DND-41 (cell line): ENCODE measurements around the gene NME1.
"Not testable (repeated sequence)": the region's sequence is repeated elsewhere in the genome, so short reads cannot be mapped to it uniquely, and the experiment has no call there.

ENCODE experiments used
- ATAC-seq: fragments of 200-7000 bp; cut with Tn5 transposase; 3 replicates; pipeline ENCODE4 v1.9.1; 2021; ENCODE audit warnings: low read depth; ENCODE audit not compliant: insufficient read depth
- DNase-seq: peaks from one replicate; pipeline ENCODE4 v3.0.0-alpha.2; 2020
- H2AFZ ChIP-seq: 2 replicates; pipeline ENCODE4 v1.6.0; 2012; ENCODE audit warnings: low read depth, low read length
- H3K27ac ChIP-seq: 2 replicates; pipeline ENCODE4 v1.5.1; 2012; ENCODE audit warnings: low read length, inconsistent platforms
- H3K27me3 ChIP-seq: fragments of 200-600 bp; sonication (generic); 2 replicates; pipeline ENCODE4 v1.6.0; 2012; ENCODE audit warnings: low read length, mild to moderate bottlenecking, inconsistent platforms; ENCODE audit not compliant: insufficient read depth, poor library complexity
- H3K36me3 ChIP-seq: 2 replicates; pipeline ENCODE4 v1.5.1; 2012; ENCODE audit warnings: low read length, inconsistent platforms; ENCODE audit not compliant: insufficient read depth
- H3K4me1 ChIP-seq: 2 replicates; pipeline ENCODE4 v1.5.1; 2012; ENCODE audit warnings: mild to moderate bottlenecking, low read length; ENCODE audit not compliant: insufficient read depth
- H3K4me2 ChIP-seq: 2 replicates; pipeline ENCODE4 v1.6.0; 2012; ENCODE audit warnings: mild to moderate bottlenecking, moderate library complexity, low read length, inconsistent platforms; ENCODE audit not compliant: insufficient read depth
- H3K4me3 ChIP-seq, 2 experiments: fragments of 200-600 bp in 1 of 2; shearing (Covaris generic) in 1 of 2; 2 replicates each; pipeline ENCODE4 v1.5.1; 2012 to 2016; ENCODE audit warnings: inconsistent platforms in 2 of 2, low read length in 2 of 2, mild to moderate bottlenecking in 2 of 2, low read depth in 1 of 2, moderate library complexity in 1 of 2
- H3K79me2 ChIP-seq: 2 replicates; pipeline ENCODE4 v1.6.0; 2012; ENCODE audit warnings: low read length, inconsistent platforms; ENCODE audit not compliant: insufficient read depth
- H3K9ac ChIP-seq: 2 replicates; pipeline ENCODE4 v1.6.0; 2012; ENCODE audit warnings: low read depth, mild to moderate bottlenecking, inconsistent platforms, low read length, moderate library complexity
- H3K9me3 ChIP-seq: 2 replicates; pipeline ENCODE4 v1.5.1; 2012; ENCODE audit warnings: low read length, moderate library complexity, mild to moderate bottlenecking, inconsistent platforms; ENCODE audit not compliant: insufficient read depth, severe bottlenecking
- H4K20me1 ChIP-seq: 2 replicates; pipeline ENCODE4 v1.6.0; 2012; ENCODE audit warnings: low read length; ENCODE audit not compliant: insufficient read depth
- EZH2 ChIP-seq: IDR thresholded peaks from 3 replicates; pipeline ENCODE4 v1.6.1; 2012; ENCODE audit warnings: borderline replicate concordance, low read depth, mild to moderate bottlenecking, moderate library complexity, low read length, inconsistent platforms; ENCODE audit not compliant: severe bottlenecking
- TF ChIP-seq, protein P1 (sequence below): IDR thresholded peaks from 2 replicates; pipeline ENCODE4 v1.5.1; 2012; ENCODE audit warnings: borderline replicate concordance, low read length, moderate library complexity, mild to moderate bottlenecking; ENCODE audit not compliant: poor library complexity, severe bottlenecking; ENCODE audit errors: extremely low read depth

The NME1 gene

GRCh38 chr17:51169340-51169739 is 16.0 kb downstream of the NME1 start:
- ATAC-seq (no peak), DNase-seq (no peak)
- TF ChIP-seq, protein P1, sequence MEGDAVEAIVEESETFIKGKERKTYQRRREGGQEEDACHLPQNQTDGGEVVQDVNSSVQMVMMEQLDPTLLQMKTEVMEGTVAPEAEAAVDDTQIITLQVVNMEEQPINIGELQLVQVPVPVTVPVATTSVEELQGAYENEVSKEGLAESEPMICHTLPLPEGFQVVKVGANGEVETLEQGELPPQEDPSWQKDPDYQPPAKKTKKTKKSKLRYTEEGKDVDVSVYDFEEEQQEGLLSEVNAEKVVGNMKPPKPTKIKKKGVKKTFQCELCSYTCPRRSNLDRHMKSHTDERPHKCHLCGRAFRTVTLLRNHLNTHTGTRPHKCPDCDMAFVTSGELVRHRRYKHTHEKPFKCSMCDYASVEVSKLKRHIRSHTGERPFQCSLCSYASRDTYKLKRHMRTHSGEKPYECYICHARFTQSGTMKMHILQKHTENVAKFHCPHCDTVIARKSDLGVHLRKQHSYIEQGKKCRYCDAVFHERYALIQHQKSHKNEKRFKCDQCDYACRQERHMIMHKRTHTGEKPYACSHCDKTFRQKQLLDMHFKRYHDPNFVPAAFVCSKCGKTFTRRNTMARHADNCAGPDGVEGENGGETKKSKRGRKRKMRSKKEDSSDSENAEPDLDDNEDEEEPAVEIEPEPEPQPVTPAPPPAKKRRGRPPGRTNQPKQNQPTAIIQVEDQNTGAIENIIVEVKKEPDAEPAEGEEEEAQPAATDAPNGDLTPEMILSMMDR = no peak
- no peak for TF ChIP-seq EZH2
- Histone ChIP-seq H2AFZ (no peak overlapping the region), H3K9me3 (no peaks in the 10 kb centered on the region), H3K36me3 (peaks cover 56% of the 10 kb centered on the region), H3K4me2 (no peak overlapping the region), H3K4me3 (no peak overlapping the region), H3K27ac (no peak overlapping the region), H3K4me1 (peaks cover 30% of the 10 kb centered on the region), H3K9ac (no peak overlapping the region; the same call in 1 of the 2 replicates), H4K20me1 (peaks cover 29% of the 10 kb centered on the region; the same call in 1 of the 2 replicates), H3K27me3 (no peaks in the 10 kb centered on the region), H3K79me2 (peaks cover 33% of the 10 kb centered on the region)

DNA sequence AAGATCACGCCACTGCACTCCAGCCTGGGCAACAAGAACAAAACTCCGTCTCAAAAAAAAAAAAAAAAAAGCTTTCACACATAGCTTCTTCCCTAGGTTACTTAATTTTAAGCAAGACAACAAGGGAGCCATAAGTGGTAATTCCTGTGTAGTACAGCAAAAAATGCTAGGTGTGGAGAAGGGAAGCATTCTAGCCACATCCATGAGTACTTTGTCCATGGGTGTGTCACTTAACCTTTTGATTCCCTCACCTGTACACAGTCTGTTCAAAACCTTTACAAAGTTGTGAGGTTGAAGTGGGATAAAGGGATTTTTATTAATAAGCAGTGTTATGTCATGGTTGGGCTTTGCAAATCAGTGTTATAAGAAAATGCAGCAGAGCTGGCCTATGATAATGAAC is 17.4 kb downstream of the NME1 start:
- Histone ChIP-seq H3K4me1 (peaks cover 26% of the 10 kb centered on the region), H3K27me3 (no peaks in the 10 kb centered on the region), H3K4me3 (no peak overlapping the region), H3K9me3 (no peaks in the 10 kb centered on the region), H2AFZ (no peak overlapping the region), H3K4me2 (no peak overlapping the region), H3K79me2 (peaks cover 33% of the 10 kb centered on the region), H3K36me3 (peaks cover 66% of the 10 kb centered on the region), H3K27ac (no peak overlapping the region), H3K9ac (no peak overlapping the region), H4K20me1 (peaks cover 29% of the 10 kb centered on the region; the same call in 1 of the 2 replicates)
- DNase-seq (no peak), ATAC-seq (no peak)
- TF ChIP-seq, protein P1 = no peak
- TF ChIP-seq EZH2 = no peak

DNA sequence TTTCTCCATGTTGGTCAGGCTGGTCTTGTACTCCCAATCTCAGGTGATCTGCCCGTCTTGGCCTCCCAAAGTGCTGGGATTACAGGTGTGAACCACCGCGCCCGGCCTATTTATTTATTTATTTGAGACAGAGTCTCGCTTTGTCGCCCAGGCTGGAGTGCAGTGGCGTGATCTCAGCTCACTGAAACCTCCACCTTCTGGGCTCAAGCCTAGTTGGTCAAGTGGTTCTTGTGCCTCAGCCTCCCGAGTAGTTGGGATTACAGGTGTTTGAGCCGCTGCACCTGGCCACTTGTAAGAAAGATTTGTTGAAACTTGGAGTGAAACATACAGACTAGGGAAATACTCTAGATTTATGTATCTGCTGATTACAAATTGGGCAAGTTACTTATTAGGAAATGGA is 18.7 kb downstream of the NME1 start:
- not testable (repeated sequence) for DNase-seq, H3K9ac ChIP-seq, H3K9me3 ChIP-seq, H3K27me3 ChIP-seq, H2AFZ ChIP-seq, H3K27ac ChIP-seq, ATAC-seq, H3K4me2 ChIP-seq, H3K4me3 ChIP-seq
- H3K79me2 ChIP-seq = peaks cover 25% of the 10 kb centered on the region
- H4K20me1 ChIP-seq = peaks cover 29% of the 10 kb centered on the region; the same call in 1 of the 2 replicates
- H3K36me3 ChIP-seq = peaks cover 66% of the 10 kb centered on the region
- peaks cover 16% of the 10 kb centered on the region for H3K4me1 ChIP-seq

- no peak for DNase-seq
- H3K79me2 ChIP-seq = no peaks in the 10 kb centered on the region
- no peaks in the 10 kb centered on the region for H4K20me1 ChIP-seq
- H3K9ac ChIP-seq = no peak overlapping the region
- no peak for ATAC-seq
- H2AFZ ChIP-seq = no peak overlapping the region
- no peaks in the 10 kb centered on the region for H3K4me1 ChIP-seq
- TF ChIP-seq, protein P1 = no peak
- TF ChIP-seq EZH2 = no peak
- H3K4me3 ChIP-seq = no peak overlapping the region
- peaks cover 51% of the 10 kb centered on the region; the same call in 1 of the 2 replicates for H3K36me3 ChIP-seq
- H3K9me3 ChIP-seq = no peaks in the 10 kb centered on the region
- no peaks in the 10 kb centered on the region for H3K27me3 ChIP-seq
- H3K4me2 ChIP-seq = no peak overlapping the region
- H3K27ac ChIP-seq = no peak overlapping the region
Measured at GRCh38 chr17:51180486-51180885, 27.1 kb downstream of the NME1 start.
